NCI-H1436 (cell line): Measurements from ENCODE around the gene MDK.

Source experiments
- DNase-seq: peaks from one replicate; lab custom pipeline; 2025; lab: John Stamatoyannopoulos, UW

MDK gene

GRCh38 chr11:46381048-46381818, at the start of gene MDK:
TSS of gene MDK (plus strand) at chr11:46381669. CDS start at chr11:46382058, 389 bp downstream.
- DNase-seq, result peak; percentile 62

DNA sequence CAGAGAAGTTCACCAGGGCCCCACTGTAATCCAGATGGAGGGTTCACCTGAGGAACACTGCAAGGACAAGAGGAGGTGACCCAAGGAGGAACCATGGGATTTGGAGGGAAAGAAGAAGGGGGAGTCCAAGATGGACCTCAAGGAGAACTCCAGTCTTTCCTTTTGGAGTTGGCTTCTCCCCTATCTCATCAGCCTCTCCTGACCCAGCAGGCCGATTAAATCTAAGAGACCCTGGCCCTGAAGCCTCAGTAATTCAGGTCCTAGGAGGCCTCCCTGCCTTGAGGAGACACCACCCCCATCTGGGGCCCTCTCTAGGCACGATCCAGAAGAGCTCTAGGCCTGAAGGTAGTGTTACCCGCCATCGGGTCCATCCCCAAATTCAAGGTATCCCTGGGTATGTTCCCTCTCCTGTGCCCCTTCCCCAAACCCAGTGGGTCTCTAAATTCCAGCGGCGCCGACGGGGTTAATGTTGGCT, 49.3 kb upstream of the MDK start:
- no peak for DNase-seq

DNA sequence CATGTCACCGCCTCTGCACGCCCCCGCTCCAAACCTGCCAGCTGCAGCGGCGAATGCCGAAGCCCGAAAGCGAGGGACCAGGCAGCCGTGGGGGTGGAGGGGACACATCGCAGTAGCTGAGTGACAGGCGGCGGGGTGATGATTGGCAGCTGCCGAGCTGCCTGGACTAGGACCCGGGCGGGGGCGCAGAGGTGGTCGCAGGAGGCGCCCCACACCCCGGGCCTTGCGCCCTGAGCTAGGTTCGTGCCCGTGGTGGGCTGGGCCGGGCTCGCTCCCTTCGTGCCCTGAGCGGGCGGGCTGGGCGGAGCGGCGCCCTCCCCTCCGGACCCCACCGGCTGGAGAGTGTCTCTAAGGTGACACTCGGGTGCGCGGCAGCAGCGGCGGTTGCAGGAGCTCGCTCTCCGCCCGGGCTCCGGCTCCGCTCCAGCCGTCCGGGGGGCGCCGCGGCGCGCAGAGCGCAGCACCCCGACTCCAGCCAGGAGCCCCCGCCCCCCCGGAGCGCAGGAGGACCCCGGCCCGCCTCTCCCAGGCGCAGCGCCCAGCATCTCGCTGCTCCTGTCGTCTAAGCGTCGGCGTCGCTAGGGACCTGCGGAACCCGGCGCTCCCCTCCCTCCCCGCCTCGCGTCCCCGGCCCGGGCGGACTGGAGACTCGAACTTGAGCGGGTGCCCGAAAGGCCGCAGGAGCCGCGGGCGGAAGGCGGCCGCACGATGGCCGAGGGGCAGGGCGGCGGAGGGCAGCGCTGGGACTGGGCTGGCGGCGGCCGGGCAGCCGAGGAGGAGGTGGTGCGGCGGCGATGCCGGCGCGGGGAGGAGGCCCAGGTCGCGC, 48.7 kb upstream of the MDK start:
- no peak for DNase-seq

GRCh38 chr11:46333394-46333947, 48.0 kb upstream of the MDK start:
- no peak for DNase-seq

DNA sequence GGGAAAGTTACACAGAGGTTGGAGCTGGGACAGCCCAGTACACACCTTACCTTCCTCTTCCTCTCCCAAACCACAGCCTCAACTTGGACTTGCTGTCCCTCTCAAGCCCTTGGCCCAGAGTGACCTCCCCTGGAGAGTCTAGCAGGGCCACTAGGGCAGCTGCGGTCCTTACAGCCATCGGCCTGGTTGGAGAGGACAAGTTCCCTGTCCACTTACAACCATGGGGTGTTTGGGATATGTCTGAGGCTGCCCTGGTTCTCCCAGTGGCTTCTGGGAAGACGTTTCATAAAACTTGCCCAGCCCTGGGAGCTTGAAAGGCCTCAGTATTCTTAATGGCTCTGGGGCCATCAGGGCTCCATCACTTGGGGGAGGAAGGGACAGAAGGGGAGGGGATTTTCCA, 47.3 kb upstream of the MDK start:
- DNase-seq, result no peak

- DNase-seq, result no peak
Observed at GRCh38 chr11:46335271-46335670, 46.2 kb upstream of the MDK start.

GRCh38 chr11:46335890-46336562, 45.4 kb upstream of the MDK start:
- no peak for DNase-seq

DNA sequence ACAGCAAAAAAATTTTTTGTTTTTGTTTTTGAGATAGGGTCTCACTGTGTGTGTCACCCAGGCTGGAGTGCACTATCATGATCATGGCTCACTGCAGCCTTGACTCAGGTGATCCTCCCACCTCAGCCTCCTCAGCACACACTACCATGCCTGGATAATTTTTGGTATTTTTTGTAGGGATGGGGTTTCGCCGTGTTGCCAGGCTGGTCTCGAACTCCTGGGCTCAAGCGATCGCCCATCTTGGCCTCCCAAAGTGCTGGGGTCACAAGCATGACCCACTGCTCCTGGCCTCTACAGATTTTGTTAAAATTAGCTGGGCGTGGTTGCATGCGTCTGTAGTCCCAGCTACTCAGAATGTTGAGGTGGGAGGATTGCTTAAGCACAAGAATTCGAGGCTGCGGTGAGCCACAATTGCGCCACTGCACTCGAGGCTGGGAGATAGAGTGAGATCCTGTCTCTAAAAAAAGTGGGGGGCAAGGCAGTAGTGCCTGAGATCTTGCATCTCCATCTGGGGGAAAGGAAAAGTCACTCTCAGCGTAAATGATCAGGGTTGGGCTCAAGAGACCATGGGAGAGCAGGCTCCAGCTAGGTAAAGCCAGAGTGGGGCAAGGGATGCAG, 44.8 kb upstream of the MDK start:
- no peak for DNase-seq

DNA sequence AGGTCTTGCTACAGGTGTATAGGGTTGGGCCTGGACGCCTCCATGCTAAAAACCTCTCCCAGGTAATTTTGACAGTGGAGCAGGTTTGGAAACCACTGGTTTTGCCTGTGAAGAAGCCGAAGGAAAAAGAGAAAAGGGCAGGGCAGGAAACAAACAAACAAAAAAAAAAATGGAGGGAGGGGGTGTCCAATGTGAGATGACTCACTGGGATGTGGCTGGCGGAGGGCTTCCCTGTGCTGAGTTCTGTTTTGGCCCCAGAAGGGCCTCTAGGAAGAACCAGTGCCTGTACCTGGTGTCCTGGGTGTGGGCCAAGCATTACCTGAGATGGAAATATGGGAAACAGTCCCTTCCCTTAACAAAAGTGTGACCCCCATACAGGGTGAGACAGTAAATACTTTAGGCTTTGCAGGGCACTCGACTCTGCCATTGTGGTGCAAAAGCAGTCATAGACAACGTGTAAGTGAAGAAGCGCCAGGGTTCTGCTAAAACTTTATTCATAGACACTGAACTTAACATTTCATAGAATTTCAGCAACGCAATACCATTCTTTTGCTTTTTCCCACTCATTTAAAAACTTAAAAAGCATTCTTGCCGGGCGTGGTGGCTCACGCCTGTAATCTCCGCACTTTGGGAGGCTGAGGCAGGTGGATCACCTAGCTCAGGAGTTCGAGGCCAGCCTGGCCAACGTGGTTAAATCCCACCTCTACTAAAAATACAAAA, 43.7 kb upstream of the MDK start:
- DNase-seq, result no peak

DNA sequence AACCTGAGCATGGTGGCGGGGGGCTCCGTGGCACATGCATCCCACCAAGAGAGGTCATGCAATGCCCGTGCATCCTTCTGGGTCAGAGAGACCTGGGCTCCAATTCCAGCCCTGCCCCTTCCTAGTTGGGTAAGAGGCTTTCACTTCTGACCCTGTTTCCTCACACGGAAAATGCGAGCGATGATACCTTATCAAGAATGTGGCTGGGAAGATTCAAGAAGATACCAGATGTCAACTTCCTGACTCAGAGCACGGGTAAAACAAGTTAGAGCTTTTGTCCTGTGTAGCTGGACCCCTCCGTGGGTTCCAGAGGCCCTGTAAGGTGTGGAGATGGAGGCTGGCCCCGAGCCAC, 42.9 kb upstream of the MDK start:
- no peak for DNase-seq

GRCh38 chr11:46338988-46339666, 42.3 kb upstream of the MDK start:
- DNase-seq, result peak; percentile 62

GRCh38 chr11:46339816-46340215, 41.7 kb upstream of the MDK start:
- DNase-seq, result no peak

GRCh38 chr11:46341454-46341853, 40.0 kb upstream of the MDK start:
- DNase-seq, result no peak

GRCh38 chr11:46342239-46342638, 39.2 kb upstream of the MDK start:
- DNase-seq, result no peak

- no peak for DNase-seq
Observed at GRCh38 chr11:46343520-46343919, 37.9 kb upstream of the MDK start.

GRCh38 chr11:46345131-46345597, 36.3 kb upstream of the MDK start:
- no peak for DNase-seq

DNA sequence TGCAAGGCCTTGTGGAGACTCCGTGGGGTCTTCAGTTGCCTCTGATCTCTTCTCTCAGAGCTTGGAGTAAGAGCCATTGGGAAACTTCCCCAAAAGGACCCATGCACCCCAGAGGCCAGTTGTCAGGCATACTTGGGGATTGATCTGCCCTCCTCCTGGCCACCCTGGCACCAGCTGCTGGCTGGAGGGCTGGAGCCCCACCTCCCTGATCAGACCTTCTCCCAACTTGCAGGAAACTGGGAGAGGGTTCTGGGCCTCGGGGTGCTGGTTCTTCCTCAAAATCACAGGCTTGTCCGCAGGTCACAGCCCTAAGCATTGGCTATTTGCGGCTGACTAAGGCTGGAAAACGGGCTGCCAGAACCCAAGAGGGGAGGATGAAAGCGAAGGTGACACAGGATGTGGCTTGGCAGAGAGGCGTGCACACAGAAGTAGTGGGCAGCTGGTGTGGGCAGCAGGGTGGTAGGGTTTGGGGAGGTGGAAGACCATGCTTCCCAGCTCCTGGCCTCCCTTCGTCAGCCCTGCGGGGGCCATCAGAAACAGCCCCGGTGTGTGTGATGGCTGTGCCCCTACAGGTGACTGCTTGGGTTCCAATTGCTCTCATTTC, 35.5 kb upstream of the MDK start:
- no peak for DNase-seq

GRCh38 chr11:46346886-46347636, 34.4 kb upstream of the MDK start, which contains the start of gene DGKZ:
TSS of gene DGKZ (plus strand) at chr11:46347463. CDS start at chr11:46347660, 197 bp downstream.
- DNase-seq, result peak; percentile 79

- DNase-seq, result no peak
Observed at GRCh38 chr11:46347637-46348311, 33.7 kb upstream of the MDK start.
